ENCODE measurements around the gene ISCA2. TPM values are rescaled to one million over a fixed set of nuclear protein-coding genes. Genes with fewer than 3 reads are reported as not detected.

Gene ISCA2
- total RNA-seq, 1 donor from 2014 or later: 23.9 TPM

DNA sequence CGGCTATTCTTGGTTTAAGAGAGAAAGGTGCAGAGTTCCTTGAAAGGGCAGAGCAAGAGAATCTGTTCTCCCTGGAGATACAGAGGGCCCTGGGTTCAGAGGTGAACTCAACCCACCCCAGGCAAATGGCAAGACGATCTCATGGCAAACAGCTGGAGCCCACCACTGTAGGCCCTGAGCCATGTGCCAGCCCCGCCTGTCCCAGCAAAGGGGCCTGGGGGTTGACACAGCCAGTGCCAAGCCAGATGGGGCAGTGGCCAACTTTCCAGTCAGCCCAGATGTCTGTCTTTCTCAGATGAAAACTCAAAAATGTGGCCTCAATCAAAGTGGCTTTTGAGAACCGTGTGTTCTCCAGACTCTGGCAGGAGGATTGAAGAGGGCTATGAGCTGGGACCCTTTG lies 51.8 kb downstream of the ISCA2 start:
- no peak for DNase-seq (ENCODE audit: low spot score)
- no peak overlapping the region for H3K27ac Mint-ChIP-seq
- no peaks in the 10 kb centered on the region for H3K27me3 Mint-ChIP-seq (ENCODE audit: low read depth)
- H3K9me3 Mint-ChIP-seq: no peaks in the 10 kb centered on the region
- intact Hi-C loops (cut with micrococcal nuclease): no loop called here
- H3K36me3 Mint-ChIP-seq (ENCODE audit: low read depth): no peaks in the 10 kb centered on the region
- H3K4me3 Mint-ChIP-seq (ENCODE audit: low read depth): no peak overlapping the region
- no peaks in the 10 kb centered on the region for H3K4me1 Mint-ChIP-seq (ENCODE audit: low read depth)

DNA sequence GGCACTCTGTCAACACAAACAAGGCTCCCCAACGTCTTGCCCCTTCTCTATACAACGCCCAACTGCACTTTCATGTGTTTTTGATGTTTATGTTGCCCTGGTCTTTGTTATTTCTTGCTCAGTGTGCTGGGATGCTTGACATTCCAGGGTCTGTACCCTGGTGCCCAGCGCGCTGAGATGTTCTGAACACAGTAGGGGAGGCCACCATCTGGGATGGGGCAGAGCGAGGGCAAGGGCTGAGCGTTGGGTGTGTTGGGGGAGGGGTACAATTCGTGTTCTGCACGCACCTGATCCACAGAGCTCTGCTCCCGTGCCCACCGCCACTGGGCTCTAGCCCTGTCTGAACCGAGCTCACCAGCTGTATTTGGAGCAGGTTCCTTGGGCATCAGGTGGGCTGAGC lies 52.9 kb downstream of the ISCA2 start:
- intact Hi-C loops (cut with micrococcal nuclease): no loop called here
- Mint-ChIP-seq H3K27me3 (ENCODE audit: low read depth) (no peaks in the 10 kb centered on the region), H3K4me1 (ENCODE audit: low read depth) (no peaks in the 10 kb centered on the region), H3K4me3 (ENCODE audit: low read depth) (no peak overlapping the region), H3K27ac (no peak overlapping the region), H3K9me3 (no peaks in the 10 kb centered on the region), H3K36me3 (ENCODE audit: low read depth) (no peaks in the 10 kb centered on the region)
- DNase-seq (ENCODE audit: low spot score): no peak

Other genes with a start within 250 kb of the ISCA2 start
- gene ABCD4, start 190.8 kb upstream of the ISCA2 start, total RNA-seq: 46.2 and 48.5 TPM in 2 replicates
- gene VRTN, start 145.3 kb upstream of the ISCA2 start, total RNA-seq: not detected in 2 replicates
- not detected in 2 replicates for gene SYNDIG1L, start 67.6 kb upstream of the ISCA2 start, total RNA-seq
- 17.8 and 19.2 TPM in 2 replicates for gene NPC2, start 460 bp upstream of the ISCA2 start, total RNA-seq
- gene LTBP2, start 118.5 kb downstream of the ISCA2 start, total RNA-seq: 0.07 and 0.23 TPM in 2 replicates
- gene AREL1, start 219.3 kb downstream of the ISCA2 start, total RNA-seq: 40.0 and 46.9 TPM in 2 replicates
- 61.8 and 62.8 TPM in 2 replicates for gene FCF1, start 219.4 kb downstream of the ISCA2 start, total RNA-seq